Ovary (tissue), 3 donors: Measurements from ENCODE around the gene ADPRHL1.
"Not testable (repeated sequence)": the region's sequence is repeated elsewhere in the genome, so short reads cannot be mapped to it uniquely, and the experiment has no call there.

Experiments used
- EP300 ChIP-seq: sonication (generic); formaldehyde crosslinking; IDR thresholded peaks from one replicate; pipeline ENCODE4 v1.6.1; 2017; ENCODE audit warnings: antibody characterized with exemption
- TF ChIP-seq, protein P1 (sequence below), 3 donors: fragments of 450-650 bp in 2 of 3; fragments of 200-600 bp in 1 of 3; IDR thresholded peaks; one replicate each; pipeline versions ENCODE4 v1.5.1 to v1.8.0; 2016 to 2022; ENCODE audit warnings: antibody characterized with exemption in 3 of 3, mild to moderate bottlenecking in 1 of 3
- donor health status: DM: no; HTN: no; CAD: no.

DNA sequence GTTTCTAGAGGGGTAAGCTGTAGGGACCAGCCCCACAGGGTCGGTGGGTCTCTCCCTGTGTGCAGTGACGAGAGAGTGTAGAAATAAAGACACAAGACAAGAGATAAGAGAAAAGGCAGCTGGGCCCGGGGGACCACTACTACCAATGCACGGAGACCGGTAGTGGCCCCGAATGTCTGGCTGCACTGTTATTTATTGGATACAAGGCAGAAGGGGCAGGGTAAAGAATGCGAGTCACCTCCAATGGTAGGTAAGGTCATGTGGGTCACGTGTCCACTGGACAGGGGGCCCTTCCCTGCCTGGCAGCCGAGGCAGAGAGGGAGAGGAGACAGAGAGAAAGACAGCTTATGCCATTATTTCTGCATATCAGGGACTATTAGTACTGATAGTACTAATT is 2.9 kb downstream of the ADPRHL1 start:
- TF ChIP-seq, protein P1, sequence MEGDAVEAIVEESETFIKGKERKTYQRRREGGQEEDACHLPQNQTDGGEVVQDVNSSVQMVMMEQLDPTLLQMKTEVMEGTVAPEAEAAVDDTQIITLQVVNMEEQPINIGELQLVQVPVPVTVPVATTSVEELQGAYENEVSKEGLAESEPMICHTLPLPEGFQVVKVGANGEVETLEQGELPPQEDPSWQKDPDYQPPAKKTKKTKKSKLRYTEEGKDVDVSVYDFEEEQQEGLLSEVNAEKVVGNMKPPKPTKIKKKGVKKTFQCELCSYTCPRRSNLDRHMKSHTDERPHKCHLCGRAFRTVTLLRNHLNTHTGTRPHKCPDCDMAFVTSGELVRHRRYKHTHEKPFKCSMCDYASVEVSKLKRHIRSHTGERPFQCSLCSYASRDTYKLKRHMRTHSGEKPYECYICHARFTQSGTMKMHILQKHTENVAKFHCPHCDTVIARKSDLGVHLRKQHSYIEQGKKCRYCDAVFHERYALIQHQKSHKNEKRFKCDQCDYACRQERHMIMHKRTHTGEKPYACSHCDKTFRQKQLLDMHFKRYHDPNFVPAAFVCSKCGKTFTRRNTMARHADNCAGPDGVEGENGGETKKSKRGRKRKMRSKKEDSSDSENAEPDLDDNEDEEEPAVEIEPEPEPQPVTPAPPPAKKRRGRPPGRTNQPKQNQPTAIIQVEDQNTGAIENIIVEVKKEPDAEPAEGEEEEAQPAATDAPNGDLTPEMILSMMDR (IDR thresholded peaks at IDR 0.05): not testable (repeated sequence)
- TF ChIP-seq EP300: not testable (repeated sequence)
